Lower lobe of right lung (tissue), 2 donors: Measurements from ENCODE around the gene TBC1D19. TPM values are rescaled to one million over a fixed set of nuclear protein-coding genes. Genes with fewer than 3 reads are reported as not detected.

ENCODE experiments used
- ATAC-seq, 2 donors: fragments of 200-7000 bp; cut with Tn5 transposase; one replicate each; pipeline ENCODE4 v1.9.1; 2020 to 2022; ENCODE audit warnings: mild to moderate bottlenecking in 2 of 2, moderate library complexity in 2 of 2
- DNase-seq: peaks from one replicate; pipeline ENCODE4 v3.0.0-alpha.2; 2020
- H3K27ac ChIP-seq: fragments of 200-600 bp; one replicate; pipeline ENCODE4 v1.8.0; 2022
- H3K27me3 ChIP-seq: fragments of 200-600 bp; one replicate; pipeline ENCODE4 v1.8.0; 2022; ENCODE audit warnings: low read depth
- H3K36me3 ChIP-seq: fragments of 200-600 bp; one replicate; pipeline ENCODE4 v1.8.0; 2022; ENCODE audit warnings: mild to moderate bottlenecking
- H3K4me1 ChIP-seq: fragments of 200-600 bp; one replicate; pipeline ENCODE4 v1.8.0; 2022
- H3K4me3 ChIP-seq: fragments of 200-600 bp; one replicate; pipeline ENCODE4 v1.8.0; 2022; ENCODE audit warnings: mild to moderate bottlenecking
- H3K9me3 ChIP-seq: fragments of 200-600 bp; one replicate; pipeline ENCODE4 v1.8.0; 2022
- CTCF ChIP-seq: fragments of 200-600 bp; IDR thresholded peaks from one replicate; pipeline ENCODE4 v1.8.0; 2022; ENCODE audit warnings: antibody characterized with exemption, mild to moderate bottlenecking
- intact Hi-C: fragments of 100-400 bp; cut with DNase I; formaldehyde crosslinking; loops from one replicate; pipeline ENCODE4 v1.11.0; 2022
- total RNA-seq: library from RNA; stranded (reverse); fragmentation: NEBNext Ultra II Directional; extraction: Animal tissue kit (Norgen Biotek cat#: 25700); gene quantifications from one replicate; pipeline ENCODE4 v1.2.1, GENCODE V29; 2021
- donor health status: DM: no; HTN: yes; CAD: no; lungs with severe emphysema.

Gene TBC1D19
- total RNA-seq, 1 donor from 2014 or later = 12.5 TPM

- Histone ChIP-seq H3K4me1 (no peaks in the 10 kb centered on the region), H3K27me3 (no peaks in the 10 kb centered on the region), H3K4me3 (no peak overlapping the region), H3K9me3 (no peaks in the 10 kb centered on the region), H3K36me3 (no peaks in the 10 kb centered on the region), H3K27ac (no peak overlapping the region)
- DNase-seq = no peak
- intact Hi-C loops = no loop called here
- no peak for ATAC-seq
- no peak for TF ChIP-seq CTCF
These were observed 13.0 kb downstream of the TBC1D19 start for GRCh38 chr4:26596843-26597242.

GRCh38 chr4:26601204-26601603 is 17.3 kb downstream of the TBC1D19 start:
- Histone ChIP-seq H3K36me3 (no peaks in the 10 kb centered on the region), H3K27ac (no peak overlapping the region), H3K27me3 (no peaks in the 10 kb centered on the region), H3K4me1 (no peaks in the 10 kb centered on the region), H3K4me3 (no peak overlapping the region), H3K9me3 (no peaks in the 10 kb centered on the region)
- ATAC-seq (no peak), DNase-seq (no peak)
- intact Hi-C loops = no loop called here
- no peak for TF ChIP-seq CTCF

GRCh38 chr4:26607776-26608175 is 23.9 kb downstream of the TBC1D19 start:
- no peak for ATAC-seq
- no peak for TF ChIP-seq CTCF
- Histone ChIP-seq H3K27ac (no peak overlapping the region), H3K27me3 (no peaks in the 10 kb centered on the region), H3K36me3 (no peaks in the 10 kb centered on the region), H3K9me3 (no peaks in the 10 kb centered on the region), H3K4me3 (no peak overlapping the region), H3K4me1 (no peaks in the 10 kb centered on the region)
- DNase-seq = no peak
- intact Hi-C loops = no loop called here

GRCh38 chr4:26609391-26609790 is 25.5 kb downstream of the TBC1D19 start:
- Histone ChIP-seq H3K4me3 (no peak overlapping the region), H3K36me3 (no peaks in the 10 kb centered on the region), H3K27ac (no peak overlapping the region), H3K9me3 (no peaks in the 10 kb centered on the region), H3K27me3 (no peaks in the 10 kb centered on the region), H3K4me1 (no peaks in the 10 kb centered on the region)
- ATAC-seq (no peak), DNase-seq (no peak)
- TF ChIP-seq CTCF = no peak
- intact Hi-C loops = no loop called here

- H3K36me3 ChIP-seq = no peaks in the 10 kb centered on the region
- H3K4me1 ChIP-seq = no peaks in the 10 kb centered on the region
- no peak for DNase-seq
- H3K9me3 ChIP-seq = no peaks in the 10 kb centered on the region
- intact Hi-C loops = no loop called here
- H3K4me3 ChIP-seq = no peak overlapping the region
- TF ChIP-seq CTCF = no peak
- no peak overlapping the region for H3K27ac ChIP-seq
- no peak for ATAC-seq
- H3K27me3 ChIP-seq = no peaks in the 10 kb centered on the region
These were observed 26.0 kb downstream of the TBC1D19 start for GRCh38 chr4:26609868-26610267.

GRCh38 chr4:26611372-26611771 is 27.5 kb downstream of the TBC1D19 start:
- DNase-seq (no peak), ATAC-seq (no peak)
- no peak for TF ChIP-seq CTCF
- Histone ChIP-seq H3K9me3 (no peaks in the 10 kb centered on the region), H3K27me3 (no peaks in the 10 kb centered on the region), H3K4me1 (no peaks in the 10 kb centered on the region), H3K4me3 (no peak overlapping the region), H3K27ac (no peak overlapping the region), H3K36me3 (no peaks in the 10 kb centered on the region)
- intact Hi-C loops = no loop called here
